HepG2 (cell line): ENCODE results near the gene USF2. TPM values are rescaled to one million over a fixed set of nuclear protein-coding genes. Genes with fewer than 3 reads are reported as not detected.

Experiments used
- ATF7-NPFF ChIP-seq: sonication (generic); formaldehyde crosslinking; IDR thresholded peaks from 2 replicates; pipeline ENCODE4 v1.8.1; 2023; ENCODE audit warnings: mild to moderate bottlenecking, low read depth, missing genetic modification reagents, moderate library complexity
- ETV5 ChIP-seq: IDR thresholded peaks from 2 replicates; pipeline ENCODE4 v1.6.1; 2018; ENCODE audit warnings: missing biosample characterization, missing genetic modification reagents, inconsistent platforms, borderline replicate concordance
- GTF3A ChIP-seq: sonication (generic); formaldehyde crosslinking; conservative IDR thresholded peaks from 2 replicates; pipeline ENCODE4 v1.4.0; 2020; ENCODE audit warnings: mild to moderate bottlenecking, missing genetic modification reagents
- JUND ChIP-seq: sonication (generic); formaldehyde crosslinking; IDR thresholded peaks from 2 replicates; pipeline ENCODE4 v1.8.0; 2022; ENCODE audit warnings: mild to moderate bottlenecking, missing genetic modification reagents
- KLF12 ChIP-seq: sonication (generic); formaldehyde crosslinking; IDR thresholded peaks from 2 replicates; pipeline ENCODE4 v1.4.0; 2020; ENCODE audit warnings: missing genetic modification reagents, borderline replicate concordance
- MATR3 ChIP-seq: sonication (generic); formaldehyde crosslinking; IDR thresholded peaks from 2 replicates; pipeline ENCODE4 v1.4.0; 2020; ENCODE audit warnings: missing genetic modification reagents
- PHF21A ChIP-seq: sonication (generic); formaldehyde crosslinking; IDR thresholded peaks from 2 replicates; pipeline ENCODE4 v1.5.0; 2020; ENCODE audit warnings: mild to moderate bottlenecking, missing genetic modification reagents
- PLRG1 ChIP-seq: fragments of 450-650 bp; conservative IDR thresholded peaks from 2 replicates; pipeline ENCODE4 v1.6.1; 2016
- POLR2A ChIP-seq, 2 experiments: IDR thresholded peaks; 2 replicates each; pipeline ENCODE4 v1.6.1; 2011; ENCODE audit warnings: low read depth in 2 of 2, low read length in 2 of 2, mild to moderate bottlenecking in 1 of 2, moderate library complexity in 1 of 2; ENCODE audit not compliant: insufficient read depth in 1 of 2
- SP5 ChIP-seq: IDR thresholded peaks from 2 replicates; pipeline ENCODE4 v1.6.1; 2016; ENCODE audit warnings: low read depth, borderline replicate concordance
- SRF ChIP-seq: IDR thresholded peaks from 2 replicates; pipeline ENCODE4 v1.6.1; 2011; ENCODE audit warnings: mild to moderate bottlenecking, low read depth, low read length, moderate library complexity
- SRSF1 ChIP-seq: fragments of 200-400 bp; formaldehyde crosslinking; optimal IDR thresholded peaks from 2 replicates; pipeline ENCODE3; 2017; ENCODE audit warnings: mild to moderate bottlenecking, low read depth, low read length, moderate library complexity
- STAT5B ChIP-seq: sonication (generic); formaldehyde crosslinking; IDR thresholded peaks from 2 replicates; pipeline ENCODE4 v1.4.0; 2020; ENCODE audit warnings: missing genetic modification reagents
- ZIK1 ChIP-seq: sonication (generic); formaldehyde crosslinking; IDR thresholded peaks from 2 replicates; pipeline ENCODE4 v1.5.0; 2020; ENCODE audit warnings: mild to moderate bottlenecking, low read depth, missing genetic modification reagents, borderline replicate concordance
- ZNF598 ChIP-seq: sonication (generic); formaldehyde crosslinking; IDR thresholded peaks from 2 replicates; pipeline ENCODE4 v1.5.1; 2020; ENCODE audit warnings: mild to moderate bottlenecking, missing genetic modification reagents, borderline replicate concordance
- ZNF720 ChIP-seq: sonication (generic); formaldehyde crosslinking; IDR thresholded peaks from 2 replicates; pipeline ENCODE4 v1.4.0; 2020; ENCODE audit warnings: missing genetic modification reagents
- ZNF75D ChIP-seq: sonication (generic); formaldehyde crosslinking; IDR thresholded peaks from 2 replicates; pipeline ENCODE4 v1.8.1; 2023; ENCODE audit warnings: missing genetic modification reagents, mild to moderate bottlenecking, borderline replicate concordance
- polyA plus RNA-seq, 8 experiments: library from polyadenylated mRNA; depleted of rRNA in 3 of 8; stranded (reverse) in 7 of 8; unstranded in 1 of 8; fragments of >200 nt; fragmentation: Illumina TruSeq in 4 of 8; extraction: Trizol in 4 of 8; gene quantifications; 2 replicates each; pipeline versions ENCODE4 v1.2.1 to v1.2.3, GENCODE V29; 2011 to 2016; ENCODE audit warnings: low read depth in 4 of 8, missing spikeins in 1 of 8, mixed read lengths in 1 of 8; ENCODE audit not compliant: insufficient read depth in 1 of 8
- total RNA-seq, 5 experiments: library from RNA; depleted of rRNA; stranded (reverse); fragments of >200 nt; fragmentation: Illumina TruSeq; extraction: Trizol; gene quantifications; 2 replicates each; pipeline ENCODE4 v1.2.3, GENCODE V29; 2016; ENCODE audit warnings: low read depth in 1 of 5
- TF ChIP-seq, protein P1 (sequence below): sonication (generic); formaldehyde crosslinking; IDR thresholded peaks from 2 replicates; pipeline ENCODE4 v1.4.0; 2020; ENCODE audit warnings: mild to moderate bottlenecking, missing genetic modification reagents
- TF ChIP-seq, protein P2 (sequence below): sonication (generic); formaldehyde crosslinking; IDR thresholded peaks from 2 replicates; pipeline ENCODE4 v1.5.0; 2020; ENCODE audit warnings: missing genetic modification reagents, mild to moderate bottlenecking, borderline replicate concordance
- TF ChIP-seq, protein P3 (sequence below): IDR thresholded peaks from 2 replicates; pipeline ENCODE4 v1.6.1; 2016; ENCODE audit warnings: low read depth, borderline replicate concordance
- TF ChIP-seq, protein P4 (sequence below): sonication (generic); formaldehyde crosslinking; IDR thresholded peaks from 2 replicates; pipeline ENCODE4 v1.8.1; 2022; ENCODE audit warnings: low read depth, mild to moderate bottlenecking, missing genetic modification reagents
- TF ChIP-seq, protein P5 (sequence below): sonication (generic); formaldehyde crosslinking; IDR thresholded peaks from 2 replicates; pipeline ENCODE4 v1.4.0; 2020; ENCODE audit warnings: missing genetic modification reagents, borderline replicate concordance

Gene USF2
- total and polyA plus RNA-seq, 2 of the 13 experiments (the other 11 are each of a cell fraction or from before 2014, with no cell fraction given), result 54.9 to 106 TPM

DNA sequence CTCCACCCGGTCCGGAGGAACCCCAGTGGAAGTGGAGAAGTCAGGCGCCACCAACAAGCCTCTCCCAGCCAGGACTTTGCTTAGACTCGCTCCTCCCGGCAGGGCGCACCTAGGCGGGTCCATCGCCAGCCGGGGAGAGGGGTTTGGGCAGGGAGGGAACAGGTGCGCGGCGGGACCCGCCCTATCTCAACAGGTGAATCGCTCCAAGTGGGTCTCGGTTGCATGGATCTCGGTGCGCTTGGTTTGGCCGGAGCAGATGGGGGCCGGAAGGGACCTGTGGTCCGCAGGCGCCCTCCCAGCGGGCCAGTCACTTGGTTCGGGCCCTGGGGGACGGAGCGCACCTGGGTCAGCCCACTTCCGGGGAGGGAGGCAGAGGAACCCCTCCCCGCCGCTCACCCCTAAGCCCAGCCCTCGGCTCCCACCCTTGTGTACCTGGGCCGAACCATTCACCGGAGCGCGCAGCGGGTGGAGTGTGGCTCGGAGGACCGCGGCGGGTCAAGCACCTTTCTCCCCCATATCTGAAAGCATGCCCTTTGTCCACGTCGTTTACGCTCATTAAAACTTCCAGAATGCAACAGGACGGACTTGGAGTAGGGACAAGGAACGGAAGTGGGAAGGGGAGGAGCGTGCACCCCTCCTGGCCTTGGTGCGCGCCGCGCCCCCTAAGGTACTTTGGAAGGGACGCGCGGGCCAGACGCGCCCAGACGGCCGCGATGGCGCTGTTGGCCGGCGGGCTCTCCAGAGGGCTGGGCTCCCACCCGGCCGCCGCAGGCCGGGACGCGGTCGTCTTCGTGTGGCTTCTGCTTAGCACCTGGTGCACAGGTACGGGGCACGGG, 20.2 kb upstream of the USF2 start, which contains the start of gene LSR (continued):
- TF ChIP-seq ZNF75D (CRISPR knock-in tag) (0 out of 2 replicates have a peak, but pooled peaks have one; percentile 47), POLR2A (IDR thresholded peaks at IDR 0.05; ENCODE audit: insufficient read depth in 1 of 2, low read depth in 2 of 2, low read length in 2 of 2) (peak; percentile 98), PHF21A (CRISPR knock-in tag) (no peak; the same call in 1 of the 2 replicates), STAT5B (CRISPR knock-in tag) (peak; percentile 84; the same call in 1 of the 2 replicates), GTF3A (CRISPR knock-in tag) (0 out of 2 replicates have a peak, but pooled peaks have one; percentile 38), ZIK1 (CRISPR knock-in tag) (peak; percentile 67; the same call in 1 of the 2 replicates), SP5 (CRISPR knock-in tag) (peak; percentile 75; the same call in 1 of the 2 replicates), KLF12 (CRISPR knock-in tag) (peak; percentile 57), ATF7-NPFF (peak; percentile 95), ZNF720 (CRISPR knock-in tag) (no peak), JUND (CRISPR knock-in tag) (peak; percentile 35; the same call in 1 of the 2 replicates), PLRG1 (no peak), ETV5 (CRISPR knock-in tag) (peak; percentile 87), SRSF1 (peak; percentile 17), SRF (no peak), MATR3 (CRISPR knock-in tag) (no peak), ZNF598 (no peak)
- TF ChIP-seq, protein P1, sequence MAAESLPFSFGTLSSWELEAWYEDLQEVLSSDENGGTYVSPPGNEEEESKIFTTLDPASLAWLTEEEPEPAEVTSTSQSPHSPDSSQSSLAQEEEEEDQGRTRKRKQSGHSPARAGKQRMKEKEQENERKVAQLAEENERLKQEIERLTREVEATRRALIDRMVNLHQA (CRISPR knock-in tag), result no peak
- TF ChIP-seq, protein P2, sequence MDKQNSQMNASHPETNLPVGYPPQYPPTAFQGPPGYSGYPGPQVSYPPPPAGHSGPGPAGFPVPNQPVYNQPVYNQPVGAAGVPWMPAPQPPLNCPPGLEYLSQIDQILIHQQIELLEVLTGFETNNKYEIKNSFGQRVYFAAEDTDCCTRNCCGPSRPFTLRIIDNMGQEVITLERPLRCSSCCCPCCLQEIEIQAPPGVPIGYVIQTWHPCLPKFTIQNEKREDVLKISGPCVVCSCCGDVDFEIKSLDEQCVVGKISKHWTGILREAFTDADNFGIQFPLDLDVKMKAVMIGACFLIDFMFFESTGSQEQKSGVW (CRISPR knock-in tag), result 0 out of 2 replicates have a peak, but pooled peaks have one; percentile 48
- TF ChIP-seq, protein P3, sequence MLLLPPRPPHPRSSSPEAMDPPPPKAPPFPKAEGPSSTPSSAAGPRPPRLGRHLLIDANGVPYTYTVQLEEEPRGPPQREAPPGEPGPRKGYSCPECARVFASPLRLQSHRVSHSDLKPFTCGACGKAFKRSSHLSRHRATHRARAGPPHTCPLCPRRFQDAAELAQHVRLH (CRISPR knock-in tag), result peak; percentile 93
- TF ChIP-seq, protein P4, sequence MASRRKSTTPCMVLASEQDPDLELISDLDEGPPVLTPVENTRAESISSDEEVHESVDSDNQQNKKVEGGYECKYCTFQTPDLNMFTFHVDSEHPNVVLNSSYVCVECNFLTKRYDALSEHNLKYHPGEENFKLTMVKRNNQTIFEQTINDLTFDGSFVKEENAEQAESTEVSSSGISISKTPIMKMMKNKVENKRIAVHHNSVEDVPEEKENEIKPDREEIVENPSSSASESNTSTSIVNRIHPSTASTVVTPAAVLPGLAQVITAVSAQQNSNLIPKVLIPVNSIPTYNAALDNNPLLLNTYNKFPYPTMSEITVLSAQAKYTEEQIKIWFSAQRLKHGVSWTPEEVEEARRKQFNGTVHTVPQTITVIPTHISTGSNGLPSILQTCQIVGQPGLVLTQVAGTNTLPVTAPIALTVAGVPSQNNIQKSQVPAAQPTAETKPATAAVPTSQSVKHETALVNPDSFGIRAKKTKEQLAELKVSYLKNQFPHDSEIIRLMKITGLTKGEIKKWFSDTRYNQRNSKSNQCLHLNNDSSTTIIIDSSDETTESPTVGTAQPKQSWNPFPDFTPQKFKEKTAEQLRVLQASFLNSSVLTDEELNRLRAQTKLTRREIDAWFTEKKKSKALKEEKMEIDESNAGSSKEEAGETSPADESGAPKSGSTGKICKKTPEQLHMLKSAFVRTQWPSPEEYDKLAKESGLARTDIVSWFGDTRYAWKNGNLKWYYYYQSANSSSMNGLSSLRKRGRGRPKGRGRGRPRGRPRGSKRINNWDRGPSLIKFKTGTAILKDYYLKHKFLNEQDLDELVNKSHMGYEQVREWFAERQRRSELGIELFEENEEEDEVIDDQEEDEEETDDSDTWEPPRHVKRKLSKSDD (CRISPR knock-in tag), result no peak
- TF ChIP-seq, protein P5, sequence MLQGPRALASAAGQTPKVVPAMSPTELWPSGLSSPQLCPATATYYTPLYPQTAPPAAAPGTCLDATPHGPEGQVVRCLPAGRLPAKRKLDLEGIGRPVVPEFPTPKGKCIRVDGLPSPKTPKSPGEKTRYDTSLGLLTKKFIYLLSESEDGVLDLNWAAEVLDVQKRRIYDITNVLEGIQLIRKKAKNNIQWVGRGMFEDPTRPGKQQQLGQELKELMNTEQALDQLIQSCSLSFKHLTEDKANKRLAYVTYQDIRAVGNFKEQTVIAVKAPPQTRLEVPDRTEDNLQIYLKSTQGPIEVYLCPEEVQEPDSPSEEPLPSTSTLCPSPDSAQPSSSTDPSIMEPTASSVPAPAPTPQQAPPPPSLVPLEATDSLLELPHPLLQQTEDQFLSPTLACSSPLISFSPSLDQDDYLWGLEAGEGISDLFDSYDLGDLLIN (CRISPR knock-in tag), result no peak; the same call in 1 of the 2 replicates
